ENCODE data around the gene ODAD3. TPM values are rescaled to one million over a fixed set of nuclear protein-coding genes. Genes with fewer than 3 reads are reported as not detected.
A peak's percentile ranks its signal among the peaks of the same experiment; 100 is the strongest.

Gene ODAD3
- under 1 TPM; 0.47 to 0.70 TPM for total RNA-seq

- peak; percentile 96 for TF ChIP-seq CTCF (IDR thresholded peaks at IDR 0.05)
- Mint-ChIP-seq H3K9me3 (no peaks in the 10 kb centered on the region), H3K27ac (peak within 1 kb of the TSS; percentile 97), H3K4me1 (ENCODE audit: low read depth) (peaks cover 18% of the 10 kb centered on the region), H3K36me3 (ENCODE audit: low read depth) (peaks cover 23% of the 10 kb centered on the region), H3K27me3 (no peaks in the 10 kb centered on the region), H3K4me3 (peak within 1 kb of the TSS; percentile 100)
- intact Hi-C loops (cut with micrococcal nuclease), result no loop called here
- ChIA-PET CTCF (interaction anchor here (0.6 to 3.8 kb wide), 9 partner anchors 9 to 89 kb away, joined by 3 to 17 read pairs (median 6); partner anchors contain the start of genes CCDC159 and TMEM205), POLR2A (interaction anchor here (0.6 to 3.0 kb wide), 5 partner anchors 12 to 60 kb away, joined by 3 to 8 read pairs (median 4); partner anchors contain the start of gene SWSAP1)
- DNase-seq (peak; percentile 99), ATAC-seq (peak; percentile 95)
Measured at GRCh38 chr19:11435057-11435832, at the start of gene ODAD3, which contains the start of gene PRKCSH. Gene ODAD3 (minus strand): TSS chr19:11435121. CDS start chr19:11435016, 105 bp downstream. Gene PRKCSH (plus strand): TSS chr19:11435635. CDS start chr19:11436118, 483 bp downstream.

GRCh38 chr19:11483366-11484111 lies 48.6 kb upstream of the ODAD3 start:
- peaks cover 9% of the 10 kb centered on the region for H3K36me3 Mint-ChIP-seq (ENCODE audit: low read depth)
- DNase-seq (no peak), ATAC-seq (no peak)
- H3K4me1 Mint-ChIP-seq (ENCODE audit: low read depth), result peaks cover 18% of the 10 kb centered on the region
- peaks cover 20% of the 10 kb centered on the region for H3K27me3 Mint-ChIP-seq
- POLR2A ChIA-PET, result interaction anchor here (1.2 to 1.6 kb wide), 7 partner anchors 23 to 187 kb away, joined by 3 to 8 read pairs (median 4); partner anchors contain the start of genes ELOF1, ODAD3 and ZNF653
- H3K27ac Mint-ChIP-seq, result no peak overlapping the region
- intact Hi-C loops (cut with micrococcal nuclease), result no loop called here
- CTCF ChIA-PET, result interaction anchor here (0.6 to 3.4 kb wide), 37 partner anchors 8 to 673 kb away, joined by 3 to 38 read pairs (median 5); partner anchors contain the start of genes CCDC159, ECSIT, ELOF1 and ODAD3
- H3K9me3 Mint-ChIP-seq, result no peaks in the 10 kb centered on the region
- TF ChIP-seq CTCF (IDR thresholded peaks at IDR 0.05), result no peak
- no peak overlapping the region for H3K4me3 Mint-ChIP-seq

- Mint-ChIP-seq H3K9me3 (no peaks in the 10 kb centered on the region), H3K27me3 (peaks cover 21% of the 10 kb centered on the region), H3K4me3 (peak overlapping the region; percentile 70), H3K36me3 (ENCODE audit: low read depth) (peaks cover 8% of the 10 kb centered on the region), H3K27ac (peak overlapping the region; percentile 83), H3K4me1 (ENCODE audit: low read depth) (peaks cover 18% of the 10 kb centered on the region)
- CTCF ChIA-PET, result interaction anchor here (0.6 to 3.4 kb wide), 51 partner anchors 9 to 674 kb away, joined by 3 to 38 read pairs (median 5); partner anchors contain the start of genes ANGPTL8, CCDC159, ECSIT and ELOF1
- TF ChIP-seq CTCF (IDR thresholded peaks at IDR 0.05), result peak; percentile 93
- peak; percentile 94 for DNase-seq
- intact Hi-C loops (cut with micrococcal nuclease), result no loop called here
- ATAC-seq, result peak; percentile 59
- POLR2A ChIA-PET, result interaction anchor here (0.6 to 1.6 kb wide), 15 partner anchors 16 to 1141 kb away, joined by 3 to 8 read pairs (median 4); partner anchors contain the start of genes ELOF1, ODAD3 and ZNF653
Measured at GRCh38 chr19:11482384-11483050, 47.6 kb upstream of the ODAD3 start.

DNA sequence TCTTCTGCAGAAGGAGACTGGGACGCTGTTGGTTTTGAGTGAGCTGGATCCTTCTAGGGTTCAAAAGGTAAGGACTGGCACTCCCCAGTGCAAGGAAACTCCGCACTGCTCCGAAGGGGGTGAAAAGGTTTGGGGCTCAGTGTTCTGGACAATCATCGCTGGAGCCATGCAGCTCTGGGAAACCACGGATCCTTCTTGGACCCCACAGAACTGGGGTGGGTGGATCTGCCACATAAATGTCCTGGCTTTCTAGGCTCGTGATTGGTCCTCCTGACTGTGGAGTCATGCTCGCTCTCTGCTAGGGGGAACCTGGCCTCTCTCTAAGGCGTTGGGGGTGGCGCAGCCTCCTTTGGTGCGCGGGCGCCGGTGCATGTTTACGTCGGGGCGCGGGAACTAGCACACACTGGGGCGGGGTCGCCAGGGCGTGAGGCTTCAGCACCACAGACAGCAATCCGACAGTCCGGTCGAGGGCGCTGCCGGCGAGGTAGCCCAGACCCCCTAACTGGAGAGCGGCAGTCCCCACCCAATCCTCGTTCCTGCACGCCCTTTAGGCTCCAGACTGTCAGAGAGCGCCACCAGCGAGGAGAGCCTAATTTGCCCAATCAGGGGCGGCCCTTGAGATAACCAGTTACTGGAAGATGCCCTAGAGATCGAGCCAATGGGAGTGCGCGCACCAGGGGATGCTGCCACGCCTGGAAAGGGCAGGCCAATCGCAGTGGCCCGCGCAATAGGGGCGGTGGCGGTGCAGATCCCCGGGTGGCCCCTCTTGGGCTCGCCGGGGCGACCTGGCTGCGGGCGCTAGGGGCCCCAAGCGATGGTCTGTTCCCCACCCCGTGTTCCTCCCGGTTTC lies 46.8 kb upstream of the ODAD3 start:
- no peaks in the 10 kb centered on the region for H3K9me3 Mint-ChIP-seq
- DNase-seq (peak; percentile 96), ATAC-seq (peak; percentile 91)
- no peak for TF ChIP-seq CTCF (IDR thresholded peaks at IDR 0.05)
- peak overlapping the region; percentile 83 for H3K27ac Mint-ChIP-seq
- peaks cover 18% of the 10 kb centered on the region for H3K4me1 Mint-ChIP-seq (ENCODE audit: low read depth)
- peaks cover 8% of the 10 kb centered on the region for H3K36me3 Mint-ChIP-seq (ENCODE audit: low read depth)
- intact Hi-C loops (cut with micrococcal nuclease), result no loop called here
- CTCF ChIA-PET, result interaction anchor here (0.6 to 3.4 kb wide), 45 partner anchors 8 to 675 kb away, joined by 3 to 38 read pairs (median 5); partner anchors contain the start of genes ANGPTL8, CCDC159, ECSIT and EPOR
- POLR2A ChIA-PET, result interaction anchor here (0.8 to 1.6 kb wide), 13 partner anchors 17 to 143 kb away, joined by 3 to 8 read pairs (median 4); partner anchors contain the start of genes CCDC159, ELOF1, ODAD3 and ZNF653
- H3K27me3 Mint-ChIP-seq, result peaks cover 26% of the 10 kb centered on the region
- peak overlapping the region; percentile 70 for H3K4me3 Mint-ChIP-seq

All from activated CD8-positive, alpha-beta T cell treated with anti-CD3 and anti-CD28 coated beads for 36 hours (primary cell).